CD4-positive, alpha-beta T cell treated with Interleukin-6 at 100 ng/mL for 8 hours (primary cell): Measurements from ENCODE around the gene YES1.
"Not testable (repeated sequence)": the region's sequence is repeated elsewhere in the genome, so short reads cannot be mapped to it uniquely, and the experiment has no call there.

ENCODE experiments used
- DNase-seq: peaks from one replicate; pipeline ENCODE4 v3.0.0-alpha.2; 2020; ENCODE audit warnings: mixed read lengths, low spot score

YES1 gene

DNA sequence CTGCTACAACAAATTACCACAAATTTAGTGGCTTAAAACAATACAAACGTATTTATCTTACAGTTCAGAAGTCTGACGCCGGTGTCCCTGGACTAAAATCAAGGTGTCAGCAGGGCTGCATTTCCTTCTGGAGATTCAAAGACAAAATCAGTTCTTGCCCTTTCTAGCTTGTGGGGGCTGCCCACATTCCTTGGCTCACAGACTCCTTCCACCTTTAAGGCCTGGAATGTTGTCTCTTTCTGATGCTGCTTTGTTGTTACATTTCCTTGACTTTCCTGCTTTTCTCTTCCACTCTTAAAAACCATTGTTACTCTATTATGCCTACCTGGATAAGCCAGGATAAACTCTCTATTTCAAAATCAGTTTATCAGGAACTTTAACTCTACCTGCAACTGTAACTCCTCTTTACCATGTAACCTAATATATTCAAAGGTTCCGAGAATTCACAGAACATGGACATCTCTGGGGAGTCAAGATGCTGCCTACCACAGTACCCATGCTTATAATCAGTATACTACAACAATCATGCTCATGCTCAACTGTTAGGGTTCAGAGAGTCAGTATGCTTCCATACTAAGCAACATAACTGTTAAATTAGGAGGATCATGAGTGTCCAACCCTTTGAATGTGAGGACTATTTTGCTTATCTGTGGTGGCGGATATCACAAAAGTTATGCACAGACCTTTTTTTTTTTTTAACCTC lies 27.4 kb downstream of the YES1 start:
- DNase-seq, result no peak

DNA sequence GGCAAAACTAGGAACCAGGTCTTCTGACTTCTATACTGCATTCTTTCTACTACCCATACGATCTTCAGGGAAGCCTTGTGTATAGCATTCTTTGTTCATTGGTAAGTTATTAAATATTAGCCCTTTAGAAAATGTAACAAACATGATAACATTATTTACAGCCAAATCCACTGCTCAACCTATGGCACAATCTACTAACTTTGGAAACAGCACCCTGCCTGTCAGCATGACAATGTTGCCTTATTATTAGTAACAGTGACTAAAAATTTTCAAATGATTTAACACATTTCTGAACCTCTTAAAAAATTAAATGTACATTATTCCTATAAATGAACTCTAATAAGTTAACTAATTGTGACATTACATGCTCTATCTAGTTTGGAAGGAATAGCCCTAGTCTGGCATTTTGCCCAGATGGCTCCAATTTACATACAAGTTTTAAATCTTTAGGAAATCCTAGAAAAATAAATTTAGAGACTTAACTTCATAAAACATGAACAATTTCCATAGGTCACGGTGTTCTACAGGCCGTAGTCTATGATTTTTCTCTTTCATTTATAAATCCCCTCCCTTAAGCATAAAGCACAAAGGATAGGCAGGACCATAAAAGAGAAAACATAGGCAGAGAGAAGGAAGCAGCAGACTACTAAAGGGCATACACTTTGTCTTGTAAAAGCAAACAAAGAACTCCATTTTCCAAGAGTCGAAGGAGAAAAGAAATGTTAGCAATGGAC lies 33.7 kb downstream of the YES1 start:
- no peak for DNase-seq

DNA sequence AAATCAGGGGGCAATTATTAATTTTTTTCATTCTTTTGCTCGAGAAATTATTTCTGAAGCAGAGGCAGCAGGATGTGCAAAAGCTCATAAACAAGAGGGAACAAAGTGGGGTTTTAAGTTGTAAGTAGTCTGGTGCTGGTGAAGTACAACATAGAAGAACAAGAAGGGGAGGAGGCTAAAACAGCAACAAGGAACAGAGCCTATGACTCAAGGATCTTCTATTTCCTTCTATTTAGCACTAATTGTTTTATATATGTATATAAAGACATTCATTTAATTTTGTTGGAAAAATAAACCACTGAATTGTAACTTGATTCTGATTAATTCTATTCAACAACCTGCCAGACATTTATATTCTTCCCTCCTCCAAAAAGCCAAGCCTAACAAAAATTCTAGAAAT lies 35.0 kb downstream of the YES1 start:
- no peak for DNase-seq

DNA sequence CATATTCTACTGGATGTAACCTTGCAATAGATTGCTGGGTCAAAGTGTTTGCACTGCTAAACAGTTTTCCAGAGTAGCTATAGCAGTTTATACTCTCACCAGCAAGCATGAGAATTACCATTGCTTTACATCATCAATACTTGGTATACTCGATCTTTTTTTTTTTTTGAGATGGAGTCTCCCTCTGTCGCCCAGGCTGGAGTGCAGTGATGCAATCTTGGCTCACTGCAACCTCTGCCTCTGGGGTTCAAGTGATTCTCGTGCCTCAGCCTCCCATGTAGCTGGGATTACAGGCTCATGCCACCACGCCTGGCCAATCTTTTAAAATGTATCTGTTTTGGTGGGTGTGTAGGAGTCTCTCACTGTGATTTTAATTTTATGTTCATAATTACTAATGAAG lies 36.0 kb downstream of the YES1 start:
- not testable (repeated sequence) for DNase-seq

DNA sequence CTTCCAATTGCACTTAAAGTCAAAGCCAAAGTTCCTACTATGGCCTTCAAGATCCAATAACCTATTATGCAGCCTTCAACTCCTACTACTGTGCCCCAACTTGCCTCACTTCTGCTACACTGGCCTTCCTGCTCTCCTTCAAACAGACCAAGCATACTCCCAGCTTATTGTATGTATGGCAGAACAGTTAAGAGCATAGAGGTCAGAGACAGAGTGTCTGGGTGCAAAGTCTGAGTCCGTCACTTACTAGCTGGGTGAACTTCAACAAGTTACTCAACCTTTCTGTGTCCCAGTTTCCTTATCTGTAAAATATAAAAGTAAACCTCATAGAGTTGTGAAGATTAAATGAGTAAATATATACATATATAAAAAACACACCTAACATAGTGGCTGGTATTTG lies 37.2 kb downstream of the YES1 start:
- no peak for DNase-seq

DNA sequence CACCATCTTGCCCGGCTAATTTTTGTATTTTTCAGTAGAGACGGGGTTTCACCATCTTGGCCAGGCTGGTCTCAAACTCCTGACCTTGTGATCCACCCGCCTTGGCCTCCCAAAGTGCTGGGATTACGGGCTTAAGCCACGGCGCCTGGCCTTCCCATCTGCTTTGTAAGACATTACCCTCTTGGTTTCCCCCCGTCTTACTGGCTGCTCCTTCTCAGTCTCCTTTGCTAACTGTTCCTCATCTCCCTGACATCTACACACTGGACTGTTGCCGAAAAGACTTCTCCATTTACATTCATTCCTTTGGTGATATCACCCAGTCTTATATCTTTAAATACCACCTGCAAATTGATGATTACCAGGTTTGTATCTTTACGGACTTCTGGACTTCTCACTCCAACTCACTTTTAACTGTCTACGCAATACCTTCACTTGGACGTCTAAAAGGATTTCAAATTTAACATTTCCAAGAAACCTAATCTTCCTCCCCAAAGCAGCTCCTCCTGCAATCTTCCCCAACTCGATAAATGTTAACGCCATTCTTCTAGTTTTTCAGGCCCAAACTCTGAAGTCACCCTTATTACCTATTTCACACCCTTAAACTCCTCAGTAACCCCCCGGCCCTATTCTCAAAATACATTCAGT lies 37.9 kb downstream of the YES1 start:
- no peak for DNase-seq

DNA sequence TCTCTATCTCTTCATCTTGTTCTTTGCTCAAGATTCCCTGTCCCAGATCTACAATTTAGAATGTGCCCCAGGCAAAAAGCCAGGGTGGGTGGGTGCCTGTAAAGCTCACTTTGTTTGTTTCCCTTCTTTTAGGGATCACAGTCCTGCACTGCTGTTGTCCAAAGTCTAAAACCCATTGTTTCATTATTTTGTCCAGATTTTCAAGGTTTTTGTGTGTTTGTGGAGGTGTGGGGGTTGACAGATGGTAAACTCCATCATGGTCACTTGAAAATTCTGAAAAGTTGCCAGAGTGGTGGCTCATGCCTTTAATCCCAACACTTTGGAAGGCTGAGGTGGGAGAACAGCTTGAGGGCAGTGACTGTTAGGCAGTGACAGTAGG lies 41.5 kb downstream of the YES1 start:
- no peak for DNase-seq

DNA sequence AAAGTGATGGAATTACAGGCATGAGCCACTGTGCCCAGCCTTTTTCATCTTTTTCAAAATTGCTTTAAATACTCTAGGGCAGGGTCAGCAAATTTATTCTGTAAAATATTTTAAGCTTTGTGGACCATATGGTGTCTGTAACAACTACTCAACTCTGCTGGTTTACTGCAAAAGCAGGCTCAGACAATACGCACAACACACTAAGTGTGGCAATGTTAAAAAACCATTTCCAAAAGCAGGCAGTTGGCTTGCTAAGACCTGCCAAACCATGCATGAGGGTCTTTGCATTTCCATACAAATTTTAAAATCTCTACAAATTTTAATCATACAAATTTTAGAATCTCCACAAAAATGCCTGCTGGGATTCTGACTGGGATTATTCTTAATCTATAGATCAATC lies 44.1 kb downstream of the YES1 start:
- DNase-seq, result no peak

DNA sequence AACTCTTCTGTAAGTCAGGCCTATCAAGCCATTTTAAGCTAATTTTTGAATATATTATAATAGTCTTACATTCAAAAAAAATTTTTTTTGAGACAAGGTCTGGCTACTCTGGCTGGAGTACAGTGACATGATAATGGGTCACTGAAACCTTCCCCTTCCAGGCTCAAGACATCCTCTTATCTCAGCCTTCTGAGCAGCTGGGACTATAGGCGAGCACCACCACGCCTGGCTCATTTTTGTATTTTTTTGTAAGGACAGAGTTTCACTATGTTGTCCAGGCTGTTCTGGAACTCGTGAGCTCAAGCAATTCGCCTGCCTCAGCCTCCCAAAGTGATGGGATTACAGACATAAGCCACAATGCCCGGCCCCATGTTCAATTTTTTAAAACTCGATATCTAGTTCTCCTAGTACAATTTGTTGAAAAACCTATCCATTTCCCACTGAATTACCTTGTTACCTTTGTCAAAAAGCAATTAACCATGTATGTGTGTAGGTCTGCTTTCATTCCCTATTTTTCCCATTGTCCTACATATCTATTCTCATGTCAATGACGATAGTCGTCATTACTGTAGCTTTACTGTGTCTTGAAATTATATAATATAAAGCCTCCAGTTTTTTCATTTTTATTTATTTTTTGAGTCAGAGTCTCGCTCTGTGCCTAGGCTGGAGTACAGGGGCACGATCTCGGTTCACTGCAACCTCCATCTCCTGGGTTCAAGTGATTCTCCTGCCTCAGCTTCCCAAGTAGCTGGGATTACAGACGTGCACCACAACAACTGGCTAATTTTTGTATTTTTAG lies 44.8 kb downstream of the YES1 start:
- DNase-seq, result no peak

DNA sequence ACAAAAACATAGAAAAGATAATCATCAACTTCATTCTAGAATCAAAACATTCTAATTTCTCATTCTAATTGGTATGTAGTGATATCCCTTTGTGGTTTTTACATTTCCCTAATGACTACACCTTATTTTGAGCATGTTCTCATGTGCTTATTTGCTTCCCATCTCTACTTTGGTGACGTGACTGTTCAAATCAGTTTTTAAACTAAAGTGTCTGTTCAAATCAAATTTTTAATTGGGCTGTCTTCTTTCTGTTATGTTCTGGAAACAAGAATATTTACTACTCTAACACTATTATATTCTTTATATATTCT lies 45.5 kb downstream of the YES1 start:
- DNase-seq, result no peak

DNA sequence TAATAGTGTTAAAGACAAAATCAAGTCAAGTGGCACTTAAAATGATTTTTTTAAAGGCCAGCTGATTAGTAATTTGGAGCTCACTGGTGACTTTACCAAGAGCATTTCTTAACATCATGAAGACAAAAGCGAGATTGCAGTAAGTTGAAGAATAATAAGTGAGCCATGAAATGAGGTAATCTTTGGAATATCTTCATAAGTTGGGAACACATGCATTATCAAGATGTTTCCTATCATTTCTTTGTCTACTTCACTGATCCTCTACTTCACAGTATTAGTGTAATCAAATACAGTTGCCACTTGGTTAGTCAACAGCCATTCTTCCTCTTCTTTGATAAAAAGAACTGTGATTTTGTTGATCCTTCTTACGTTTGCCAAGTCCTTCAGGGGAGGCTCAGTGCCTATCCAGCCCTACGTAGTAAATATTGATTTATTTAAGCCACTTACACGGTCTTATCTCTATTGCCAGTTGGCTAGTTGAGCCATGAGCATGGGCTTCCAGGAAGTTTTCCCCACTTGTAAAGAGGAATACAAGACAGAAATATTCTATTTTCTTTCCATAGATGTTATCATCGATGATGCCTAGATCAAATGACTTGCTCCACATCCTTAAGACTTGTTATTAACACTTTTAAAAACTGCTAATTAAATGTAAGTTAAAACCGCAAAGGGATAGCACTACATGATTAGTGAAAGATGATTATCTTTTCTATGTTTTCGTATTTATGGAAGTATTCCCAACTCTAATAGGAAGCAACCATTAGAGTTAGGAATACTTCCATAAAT lies 46.1 kb downstream of the YES1 start:
- DNase-seq, result no peak

DNA sequence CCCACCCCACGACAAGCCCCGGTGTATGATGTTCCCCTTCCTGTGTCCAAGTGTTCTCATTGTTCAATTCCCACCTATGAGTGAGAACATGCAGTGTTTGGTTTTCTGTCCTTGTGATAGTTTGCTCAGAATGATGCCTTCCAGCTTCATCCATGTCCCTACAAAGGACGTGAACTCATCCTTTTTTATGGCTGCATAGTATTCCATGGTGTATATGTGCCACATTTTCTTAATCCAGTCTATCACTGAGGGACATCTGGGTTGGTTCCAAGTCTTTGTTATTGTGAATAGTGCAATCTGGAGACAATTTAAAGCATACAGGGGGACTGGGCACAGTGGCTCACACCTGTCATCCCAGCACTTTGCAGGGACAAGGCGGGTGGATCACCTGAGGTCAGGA lies 52.2 kb downstream of the YES1 start:
- DNase-seq, result not testable (repeated sequence)

DNA sequence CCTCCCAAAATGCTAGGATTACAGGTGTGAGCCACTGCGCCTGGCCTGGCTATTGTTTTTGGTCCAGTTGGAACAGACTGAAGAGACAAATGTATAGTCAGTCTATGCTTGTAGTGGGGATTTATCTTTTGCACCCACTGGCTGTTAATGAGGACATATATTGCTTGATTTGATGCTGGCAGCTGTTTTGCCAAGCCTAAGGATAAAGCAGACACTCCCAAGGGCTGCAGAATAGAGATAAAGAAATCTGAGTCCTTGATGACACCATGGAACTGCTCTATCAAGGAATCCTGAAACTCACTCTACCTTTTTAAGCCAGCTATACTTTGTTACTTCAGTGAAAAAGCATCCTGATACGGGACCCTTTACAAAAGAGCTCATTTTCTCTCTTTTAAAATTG lies 56.5 kb downstream of the YES1 start:
- no peak for DNase-seq

DNA sequence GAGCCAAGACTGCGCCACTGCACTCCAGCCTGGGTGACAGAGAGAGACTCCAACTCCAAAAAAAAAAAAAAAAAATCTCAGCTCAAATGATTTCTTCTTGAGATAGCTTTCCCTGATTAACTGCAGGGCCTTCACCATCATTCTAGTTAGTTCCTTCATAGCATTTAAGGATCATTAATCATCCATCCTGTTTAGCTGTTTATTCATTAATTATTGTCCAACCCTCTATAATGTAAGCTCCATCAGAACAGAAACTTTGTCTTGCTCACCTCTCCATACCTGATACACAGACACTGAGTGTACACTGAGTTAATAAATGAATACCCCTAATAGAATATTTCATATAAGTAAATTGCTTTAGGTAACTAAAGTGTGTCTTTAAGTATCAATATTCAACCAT lies 57.4 kb downstream of the YES1 start:
- DNase-seq, result no peak

DNA sequence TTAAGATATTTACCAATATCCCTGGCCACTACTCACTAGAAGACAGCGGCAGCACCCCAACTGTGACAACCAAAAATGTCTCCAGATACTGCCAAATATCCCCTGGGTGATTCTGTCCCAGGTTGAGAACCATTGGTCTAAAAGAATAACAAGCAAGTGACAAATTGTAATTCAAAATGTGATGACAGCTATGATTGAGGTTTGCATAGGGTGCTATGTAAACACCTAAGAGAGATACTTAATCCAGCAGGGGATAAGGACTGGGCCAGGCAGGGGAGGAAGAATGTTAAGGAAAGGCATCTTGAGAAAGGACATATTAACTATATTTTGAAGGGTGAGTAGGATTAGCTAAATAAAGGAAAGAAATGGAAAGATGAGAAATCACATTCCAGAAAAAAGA lies 61.6 kb downstream of the YES1 start:
- no peak for DNase-seq

DNA sequence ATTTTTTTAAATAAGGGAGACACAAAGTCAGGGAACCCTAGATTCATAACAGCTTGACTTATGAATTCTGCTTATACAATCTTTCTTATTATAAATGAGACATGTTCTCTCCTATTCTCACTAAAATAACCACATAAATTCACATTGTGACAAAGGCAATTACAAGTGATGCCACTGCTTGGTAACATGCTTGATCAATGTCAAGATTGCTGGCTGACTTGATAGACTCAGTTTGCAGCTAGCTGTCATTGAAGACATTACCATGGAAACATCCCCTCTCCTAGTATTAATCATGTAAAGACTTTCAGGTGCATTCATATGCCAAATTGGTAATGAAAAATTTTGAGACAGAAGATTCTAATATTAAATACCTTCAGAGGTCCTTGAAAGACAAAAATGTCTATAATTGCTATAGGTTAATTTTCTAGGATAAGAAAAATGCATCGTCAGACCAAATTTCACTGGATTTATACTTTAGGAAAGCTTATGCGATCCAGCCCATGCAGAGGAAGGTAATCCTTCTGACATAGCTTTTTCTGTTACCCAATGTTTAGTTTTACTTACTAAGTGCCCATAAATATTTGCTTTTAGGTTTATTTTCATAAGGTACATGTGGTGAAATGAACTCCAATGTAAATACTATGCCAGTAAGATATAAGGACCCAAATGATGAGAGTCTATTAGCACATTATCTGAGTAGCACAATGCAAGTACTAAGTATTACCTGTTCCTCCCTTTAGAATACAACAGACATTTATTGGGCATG lies 67.0 kb downstream of the YES1 start:
- DNase-seq, result no peak

DNA sequence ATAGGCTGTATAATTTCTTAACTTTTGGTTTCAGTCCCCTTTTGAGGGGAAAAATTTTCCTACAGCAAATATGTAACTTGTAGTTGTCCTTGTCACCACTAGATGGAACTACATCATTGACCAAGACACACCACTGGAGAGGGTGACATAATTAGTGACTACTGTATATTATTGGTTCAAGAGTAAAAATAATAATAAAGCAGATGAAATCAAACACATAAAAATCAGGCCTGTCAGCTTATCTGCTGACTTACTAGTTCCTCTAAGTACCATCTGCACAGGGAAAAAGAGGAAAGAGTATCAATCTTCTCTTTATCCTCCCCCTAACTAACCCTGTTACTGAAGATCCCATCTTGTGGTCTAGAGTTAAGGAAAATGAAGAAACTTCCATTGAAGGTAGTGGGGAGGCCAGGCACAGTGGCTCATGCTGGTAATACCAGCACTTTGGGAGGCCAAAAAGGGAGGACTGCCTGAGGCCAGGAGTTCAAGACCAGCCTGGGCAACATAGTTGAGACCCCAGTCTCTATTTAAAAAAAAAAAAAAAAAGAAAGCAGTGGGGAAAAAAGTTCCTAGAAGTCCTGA lies 70.0 kb downstream of the YES1 start:
- DNase-seq, result peak; percentile 37

DNA sequence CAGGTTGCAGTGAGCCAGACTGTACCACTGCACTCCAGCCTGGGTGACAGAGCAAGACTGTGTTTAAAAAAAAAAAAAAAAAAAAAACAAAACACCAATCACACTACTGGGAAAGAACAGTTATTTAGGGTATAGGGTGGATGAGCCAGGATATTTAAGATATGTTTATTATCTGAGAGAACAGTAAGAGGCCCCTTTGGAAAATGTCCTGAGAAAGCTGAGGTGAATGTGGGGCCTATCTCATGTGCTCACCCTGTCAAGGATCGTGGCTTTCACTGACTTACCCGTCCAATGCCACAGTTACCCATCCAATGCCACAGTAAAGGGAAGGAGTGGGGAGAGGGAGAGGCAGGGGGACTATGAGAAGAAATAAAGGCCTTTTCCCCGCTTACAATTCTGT lies 79.7 kb downstream of the YES1 start:
- DNase-seq, result no peak

DNA sequence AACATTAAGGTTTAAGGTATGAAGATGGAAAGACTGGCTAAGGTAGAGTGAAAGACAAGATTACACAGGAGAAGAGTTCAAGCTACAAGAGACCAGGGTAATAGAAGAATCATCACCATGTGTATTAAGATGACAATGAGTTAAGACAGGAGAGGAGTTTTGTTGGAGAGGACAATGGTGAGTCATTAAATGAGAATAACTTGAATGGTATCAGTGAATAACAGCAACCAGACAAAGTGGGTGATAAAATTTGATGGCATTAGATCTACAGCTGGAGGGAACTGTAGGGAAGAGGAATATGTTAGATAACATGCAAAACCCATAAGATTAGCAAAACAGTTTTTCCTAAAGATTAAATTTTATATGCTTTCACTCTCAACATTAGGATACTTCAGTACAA lies 80.9 kb downstream of the YES1 start:
- DNase-seq, result no peak

DNA sequence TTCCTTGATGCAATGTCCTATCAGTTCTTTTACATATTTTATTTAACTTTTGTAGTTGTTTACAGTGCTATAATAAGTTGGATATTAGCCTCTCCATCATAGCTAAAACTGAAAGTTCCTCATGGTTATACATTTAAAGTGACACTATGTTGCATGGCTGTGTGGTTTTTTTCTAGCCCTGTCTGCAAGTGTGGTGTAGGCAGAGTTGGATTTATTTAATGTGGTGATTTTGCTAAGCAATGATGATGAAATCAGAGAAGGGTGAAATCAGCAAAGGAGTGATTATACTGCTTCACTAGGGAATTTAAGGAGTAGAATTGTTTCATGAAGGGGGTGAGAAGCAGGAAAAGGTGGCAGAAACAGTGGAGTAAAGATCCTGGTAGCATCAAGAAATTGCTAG lies 81.3 kb downstream of the YES1 start:
- no peak for DNase-seq

DNA sequence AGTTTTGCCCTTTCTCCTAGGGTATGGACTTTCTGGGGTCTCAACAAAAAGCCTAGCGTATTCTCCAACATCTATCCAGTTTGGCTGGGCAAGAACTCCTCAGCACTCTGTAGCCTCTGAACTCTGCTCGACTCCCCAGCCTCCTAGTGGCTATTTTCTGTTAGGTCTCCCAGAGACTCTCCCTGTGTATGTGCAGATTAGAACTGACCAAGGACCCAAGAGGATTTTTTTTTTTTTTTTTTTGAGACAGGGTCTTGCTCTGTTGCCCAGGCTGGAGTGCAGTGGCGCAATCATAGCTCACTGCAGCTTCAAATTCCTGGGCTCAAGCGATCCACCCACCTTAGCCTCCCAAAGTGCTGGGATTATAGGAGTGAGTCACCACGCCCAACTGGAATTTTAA lies 81.9 kb downstream of the YES1 start:
- not testable (repeated sequence) for DNase-seq
